ENCODE data around the gene PTEN.

DNA sequence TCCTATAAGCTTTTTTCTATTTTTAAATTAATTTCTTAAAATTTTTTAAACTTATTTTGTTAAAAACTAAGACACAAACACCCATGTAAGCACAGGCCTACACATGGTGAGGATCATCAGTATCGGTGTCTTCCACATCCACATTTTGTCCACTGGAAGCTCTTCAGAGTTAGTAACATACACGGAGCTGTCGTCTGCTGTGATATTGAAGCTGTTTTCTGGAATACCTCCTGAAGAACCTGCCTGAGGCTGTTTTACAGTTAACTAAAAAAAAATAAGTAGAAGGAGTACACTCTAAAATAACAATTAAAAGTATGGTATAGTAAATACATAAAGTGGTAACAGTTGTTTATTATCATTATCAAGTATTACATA lies 17.8 kb upstream of the PTEN start:
- TF ChIP-seq CEBPG (CRISPR knock-in tag; IDR thresholded peaks at IDR 0.05) (no peak), CEBPG (tag; conservative IDR thresholded peaks at IDR 0.05 in 1 of 2, IDR thresholded peaks at IDR 0.05 in 1 of 2) (no peak), SAP30 (IDR thresholded peaks at IDR 0.05; ENCODE audit: borderline replicate concordance, insufficient read depth, low read depth, low read length, poor library complexity, severe bottlenecking) (no peak), STAG1 (CRISPR knock-in tag; IDR thresholded peaks at IDR 0.05; ENCODE audit: borderline replicate concordance) (no peak), POLR2AphosphoS5 (IDR thresholded peaks at IDR 0.05; ENCODE audit: control insufficient read depth, insufficient read depth, low read depth, low read length) (no peak), BRCA1 (IDR thresholded peaks at IDR 0.05) (no peak), BRCA1 (CRISPR knock-in tag; IDR thresholded peaks at IDR 0.05) (no peak), ZNF507 (tag; conservative IDR thresholded peaks at IDR 0.05) (no peak), EZH2 (IDR thresholded peaks at IDR 0.05; ENCODE audit: borderline replicate concordance, low read depth, low read length) (no peak), MTA3 (IDR thresholded peaks at IDR 0.05; ENCODE audit: borderline replicate concordance) (no peak)
- TF ChIP-seq, protein P1, sequence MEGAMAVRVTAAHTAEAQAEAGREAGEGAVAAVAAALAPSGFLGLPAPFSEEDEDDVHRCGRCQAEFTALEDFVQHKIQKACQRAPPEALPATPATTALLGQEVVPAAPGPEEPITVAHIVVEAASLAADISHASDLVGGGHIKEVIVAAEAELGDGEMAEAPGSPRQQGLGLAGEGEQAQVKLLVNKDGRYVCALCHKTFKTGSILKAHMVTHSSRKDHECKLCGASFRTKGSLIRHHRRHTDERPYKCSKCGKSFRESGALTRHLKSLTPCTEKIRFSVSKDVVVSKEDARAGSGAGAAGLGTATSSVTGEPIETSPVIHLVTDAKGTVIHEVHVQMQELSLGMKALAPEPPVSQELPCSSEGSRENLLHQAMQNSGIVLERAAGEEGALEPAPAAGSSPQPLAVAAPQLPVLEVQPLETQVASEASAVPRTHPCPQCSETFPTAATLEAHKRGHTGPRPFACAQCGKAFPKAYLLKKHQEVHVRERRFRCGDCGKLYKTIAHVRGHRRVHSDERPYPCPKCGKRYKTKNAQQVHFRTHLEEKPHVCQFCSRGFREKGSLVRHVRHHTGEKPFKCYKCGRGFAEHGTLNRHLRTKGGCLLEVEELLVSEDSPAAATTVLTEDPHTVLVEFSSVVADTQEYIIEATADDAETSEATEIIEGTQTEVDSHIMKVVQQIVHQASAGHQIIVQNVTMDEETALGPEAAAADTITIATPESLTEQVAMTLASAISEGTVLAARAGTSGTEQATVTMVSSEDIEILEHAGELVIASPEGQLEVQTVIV (CRISPR knock-in tag; IDR thresholded peaks at IDR 0.05; ENCODE audit: borderline replicate concordance): no peak
- TF ChIP-seq, protein P2, sequence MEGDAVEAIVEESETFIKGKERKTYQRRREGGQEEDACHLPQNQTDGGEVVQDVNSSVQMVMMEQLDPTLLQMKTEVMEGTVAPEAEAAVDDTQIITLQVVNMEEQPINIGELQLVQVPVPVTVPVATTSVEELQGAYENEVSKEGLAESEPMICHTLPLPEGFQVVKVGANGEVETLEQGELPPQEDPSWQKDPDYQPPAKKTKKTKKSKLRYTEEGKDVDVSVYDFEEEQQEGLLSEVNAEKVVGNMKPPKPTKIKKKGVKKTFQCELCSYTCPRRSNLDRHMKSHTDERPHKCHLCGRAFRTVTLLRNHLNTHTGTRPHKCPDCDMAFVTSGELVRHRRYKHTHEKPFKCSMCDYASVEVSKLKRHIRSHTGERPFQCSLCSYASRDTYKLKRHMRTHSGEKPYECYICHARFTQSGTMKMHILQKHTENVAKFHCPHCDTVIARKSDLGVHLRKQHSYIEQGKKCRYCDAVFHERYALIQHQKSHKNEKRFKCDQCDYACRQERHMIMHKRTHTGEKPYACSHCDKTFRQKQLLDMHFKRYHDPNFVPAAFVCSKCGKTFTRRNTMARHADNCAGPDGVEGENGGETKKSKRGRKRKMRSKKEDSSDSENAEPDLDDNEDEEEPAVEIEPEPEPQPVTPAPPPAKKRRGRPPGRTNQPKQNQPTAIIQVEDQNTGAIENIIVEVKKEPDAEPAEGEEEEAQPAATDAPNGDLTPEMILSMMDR (IDR thresholded peaks at IDR 0.05 in 2 of 3, conservative IDR thresholded peaks at IDR 0.05 in 1 of 3; ENCODE audit: insufficient read depth in 2 of 3, low read depth in 1 of 3, low read length in 3 of 3): no peak

Measured in K562 (cell line).